ENCODE measurements around the gene KRI1.
"Not testable (repeated sequence)": the region's sequence is repeated elsewhere in the genome, so short reads cannot be mapped to it uniquely, and the experiment has no call there.

The KRI1 gene

GRCh38 chr19:10575011-10575716 is 9.4 kb upstream of the KRI1 start:
- DNase-seq (ENCODE audit: low spot score), result no peak

DNA sequence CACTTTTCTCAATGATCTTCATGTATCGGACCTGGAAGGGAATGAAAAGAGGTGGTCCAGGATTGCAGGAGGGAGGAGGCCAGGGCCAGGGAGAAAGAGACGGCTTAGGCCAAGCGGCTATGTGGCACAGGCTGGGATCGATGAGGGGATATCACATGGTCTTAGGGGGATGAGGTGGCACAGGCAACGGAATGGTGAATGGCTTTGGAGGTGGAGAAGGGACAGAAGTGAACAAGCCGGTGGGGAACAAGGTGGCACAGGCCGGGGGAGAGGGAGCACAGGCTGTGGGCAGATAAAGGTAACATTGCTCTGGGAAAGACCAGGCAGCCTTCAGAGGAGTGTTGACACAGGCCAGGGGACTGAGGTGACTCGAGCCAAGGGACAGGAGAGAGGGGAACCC is 8.7 kb upstream of the KRI1 start:
- no peak for DNase-seq (ENCODE audit: low spot score)

- DNase-seq (ENCODE audit: low spot score), result not testable (repeated sequence)
Measured at GRCh38 chr19:10573793-10574192, 8.0 kb upstream of the KRI1 start.

DNA sequence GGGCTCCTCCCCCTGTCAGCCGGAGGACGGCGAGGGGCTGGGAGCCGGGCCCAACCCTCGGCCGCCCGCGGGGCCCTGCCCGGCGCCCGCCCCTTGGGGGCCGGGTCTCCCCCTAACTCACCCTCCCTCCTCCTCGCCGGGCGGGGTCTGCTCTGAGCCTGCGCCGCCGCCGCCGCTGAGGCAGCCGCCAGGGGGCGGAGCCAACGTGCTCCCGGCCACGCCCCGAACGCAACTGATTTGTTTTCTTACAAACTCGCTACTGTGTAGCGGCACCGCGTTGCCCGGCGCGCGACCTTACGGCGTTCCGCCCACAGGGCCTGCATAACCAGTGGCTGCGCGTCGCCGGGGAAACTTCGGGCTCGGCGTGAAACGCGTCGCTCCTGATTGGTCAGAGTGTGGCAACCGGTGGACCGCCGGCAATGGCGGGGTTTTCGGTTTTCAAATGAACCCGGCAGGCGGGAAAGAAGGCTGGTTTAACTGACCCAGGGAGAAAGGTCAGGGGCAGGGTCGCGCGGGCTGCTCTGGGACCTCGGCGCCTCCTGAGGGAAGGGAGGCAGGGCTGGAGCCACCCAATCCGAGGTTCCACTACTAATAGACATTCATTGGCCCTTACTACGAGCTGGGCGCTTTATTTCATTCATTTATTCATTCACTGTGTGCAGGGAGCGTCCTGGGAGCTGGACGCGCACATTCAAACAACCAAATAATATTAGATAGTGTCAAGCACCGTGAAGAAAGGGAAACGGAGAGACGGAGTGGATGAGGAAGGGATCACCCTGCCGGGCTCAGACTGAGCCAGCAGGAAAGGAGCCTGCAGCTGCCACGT is 3.2 kb upstream of the KRI1 start, which contains the start of gene CDKN2D:
Gene CDKN2D, minus strand, starts transcription at position 154 of the 826 bp plus-strand sequence. CDS start 326 bp downstream, outside the sequence.
- peak; percentile 94 for DNase-seq (ENCODE audit: low spot score)

GRCh38 chr19:10568062-10568825 is 2.4 kb upstream of the KRI1 start:
- no peak for DNase-seq (ENCODE audit: low spot score)

DNA sequence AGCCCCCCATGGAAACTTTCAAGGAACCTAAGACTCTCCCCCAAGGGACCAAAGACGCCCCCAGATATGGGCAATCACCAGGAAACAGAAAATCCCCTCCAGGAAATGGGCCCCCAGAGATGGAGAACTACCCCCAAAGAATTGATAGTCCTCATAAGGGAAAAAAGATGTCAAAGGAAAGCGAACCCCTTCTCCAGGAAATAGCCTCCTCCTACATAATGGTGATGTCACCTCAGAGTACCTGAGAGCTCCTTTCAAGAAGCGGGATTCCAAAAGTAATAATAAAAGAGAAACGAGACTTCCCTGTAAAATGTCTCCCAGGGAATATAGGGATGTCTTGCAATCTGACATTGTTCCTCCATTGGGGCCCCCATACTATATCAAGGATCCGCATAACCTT is 1.8 kb upstream of the KRI1 start:
- no peak for DNase-seq (ENCODE audit: low spot score)

- DNase-seq (ENCODE audit: low spot score), result peak; percentile 49
Measured at GRCh38 chr19:10566658-10567410, 1.0 kb upstream of the KRI1 start.

DNA sequence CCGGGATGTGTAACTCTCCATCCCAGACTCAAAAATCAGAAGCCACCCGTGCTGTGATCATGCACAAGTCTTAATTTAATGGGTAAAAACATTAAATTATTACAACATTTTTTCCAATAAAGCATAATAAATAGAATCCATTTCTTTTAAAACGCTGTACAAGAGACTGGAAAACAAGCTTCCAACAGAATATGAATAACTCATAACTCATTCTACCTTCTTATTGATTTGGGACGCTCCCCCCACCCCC is 523 bp upstream of the KRI1 start:
- no peak for DNase-seq (ENCODE audit: low spot score)

DNA sequence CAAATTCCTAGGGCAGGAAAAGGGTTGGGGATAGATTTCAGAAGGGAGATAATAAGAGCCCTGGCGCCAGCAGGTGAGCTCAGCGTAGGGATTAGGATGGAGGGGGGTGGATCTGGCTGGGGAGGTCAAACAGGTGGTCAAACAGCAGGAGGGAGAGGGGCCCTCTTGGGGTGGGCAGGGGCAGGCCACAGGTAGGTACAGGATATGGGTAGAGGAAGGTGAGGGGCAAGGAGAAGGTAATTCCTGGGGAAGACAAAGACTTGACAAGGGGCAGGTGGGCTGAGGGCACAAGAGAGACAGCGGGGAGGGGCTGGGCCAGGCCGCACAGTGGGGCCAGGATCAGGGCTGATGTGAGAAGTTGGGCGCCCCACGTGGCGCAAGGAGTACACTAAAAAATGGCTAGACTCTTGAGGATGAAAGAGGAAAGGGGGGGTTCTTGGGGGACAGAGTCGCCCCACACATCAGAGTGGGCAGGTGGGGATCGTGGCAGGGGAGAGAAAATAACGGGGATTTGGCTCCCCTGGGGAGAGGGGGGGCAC is 713 bp downstream of the KRI1 start:
- DNase-seq (ENCODE audit: low spot score), result peak; percentile 84

DNA sequence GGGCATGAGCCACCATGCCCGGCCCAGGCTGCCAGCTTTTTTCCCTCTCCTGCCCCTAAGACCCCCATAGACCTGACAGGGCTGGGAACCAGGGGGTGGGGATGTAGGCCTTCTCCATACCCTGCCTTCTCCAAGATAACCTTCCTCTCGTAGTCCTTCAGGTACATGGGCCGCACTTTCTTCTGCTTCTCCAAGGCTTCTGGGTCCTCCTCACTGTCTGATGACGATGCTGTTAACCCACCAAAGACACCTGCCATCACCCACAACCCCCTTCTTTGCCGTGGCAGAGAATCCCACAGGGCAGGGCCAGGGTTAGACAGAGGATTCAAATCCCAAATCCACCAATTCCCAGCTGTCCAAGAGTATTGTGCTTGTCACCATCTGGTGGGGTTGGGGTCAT is 3.2 kb downstream of the KRI1 start:
- no peak for DNase-seq (ENCODE audit: low spot score)

DNA sequence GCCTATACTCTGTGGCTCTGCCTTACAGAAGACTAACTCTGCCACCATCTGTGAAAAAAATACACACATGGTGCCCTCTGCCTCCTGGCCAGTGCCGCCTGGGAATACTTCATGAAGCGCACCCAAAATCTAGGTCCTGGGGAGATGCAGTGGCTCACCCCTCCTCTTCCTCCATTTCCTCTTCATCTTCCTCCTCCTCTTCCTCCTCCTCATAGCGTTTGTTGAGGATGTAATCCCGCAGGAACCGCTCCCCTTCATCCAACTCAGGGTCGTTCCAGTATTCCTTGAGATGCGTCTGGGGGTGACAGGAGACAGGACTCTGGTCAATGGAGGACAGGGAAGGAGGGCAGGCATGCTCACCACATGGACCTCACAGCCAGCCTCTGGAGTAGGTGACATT is 5.7 kb downstream of the KRI1 start:
- DNase-seq (ENCODE audit: low spot score), result no peak

- no peak for DNase-seq (ENCODE audit: low spot score)
Measured at GRCh38 chr19:10557603-10558197, 8.1 kb downstream of the KRI1 start.

DNA sequence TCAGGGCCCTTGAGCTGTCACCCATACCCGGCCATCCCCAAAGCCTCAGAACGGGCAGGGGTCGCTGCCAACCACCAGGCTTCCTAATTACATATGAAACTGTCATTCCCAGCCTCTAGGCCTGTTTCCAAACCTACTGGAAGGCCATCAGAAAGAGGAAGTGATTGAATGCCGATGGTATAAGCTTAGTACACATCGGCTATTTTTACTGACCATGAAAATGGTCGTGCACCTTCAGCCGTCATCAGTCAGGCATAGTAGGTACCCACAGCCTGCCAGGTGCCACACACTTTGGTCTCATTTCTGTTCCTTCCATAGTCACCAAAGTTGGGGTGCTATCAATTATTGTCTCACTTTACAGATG is 10.2 kb downstream of the KRI1 start:
- DNase-seq (ENCODE audit: low spot score), result no peak

DNA sequence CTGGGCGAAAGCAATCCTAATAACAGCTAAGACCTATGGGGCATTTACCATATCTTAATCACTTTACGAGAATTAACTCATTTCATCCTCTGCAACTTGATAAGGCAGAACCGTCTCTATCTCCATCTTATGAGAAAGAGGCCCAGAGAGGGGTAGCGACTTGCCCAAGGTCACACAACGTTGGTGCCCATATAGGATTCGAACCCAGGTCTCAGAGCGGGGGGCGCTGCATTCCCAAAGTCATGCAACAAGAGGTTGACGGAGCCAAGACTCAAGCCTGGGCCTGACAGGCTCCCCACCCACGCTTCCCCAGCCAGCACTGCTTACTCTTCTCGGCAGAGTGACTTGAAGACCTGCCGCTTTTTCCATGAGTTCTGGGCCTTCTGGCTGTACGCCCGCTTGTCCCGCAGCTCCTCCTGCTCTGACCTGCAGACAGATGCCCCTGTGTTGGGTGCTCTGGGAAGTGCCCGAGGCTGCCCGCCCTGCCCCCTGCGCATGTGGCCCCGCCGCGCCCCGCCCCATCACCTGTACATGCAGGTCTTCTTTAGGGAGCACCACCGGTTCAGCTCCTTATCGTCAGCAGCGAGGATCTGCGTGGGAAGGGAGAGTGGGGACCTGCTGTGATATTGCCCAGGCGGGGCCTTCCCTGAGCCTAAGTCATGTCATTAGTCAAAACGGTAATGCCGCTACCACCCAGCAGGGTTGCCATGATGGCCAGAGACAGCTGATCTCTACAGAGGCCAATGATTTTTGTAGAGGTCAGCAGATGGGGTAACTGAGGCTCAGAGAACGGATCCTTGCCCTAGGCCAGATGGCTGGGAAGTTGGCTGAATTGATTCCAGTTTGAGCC is 10.8 kb downstream of the KRI1 start:
- DNase-seq (ENCODE audit: low spot score), result no peak

- DNase-seq (ENCODE audit: low spot score), result peak; percentile 57
Measured at GRCh38 chr19:10553943-10554381, 11.8 kb downstream of the KRI1 start.

DNA sequence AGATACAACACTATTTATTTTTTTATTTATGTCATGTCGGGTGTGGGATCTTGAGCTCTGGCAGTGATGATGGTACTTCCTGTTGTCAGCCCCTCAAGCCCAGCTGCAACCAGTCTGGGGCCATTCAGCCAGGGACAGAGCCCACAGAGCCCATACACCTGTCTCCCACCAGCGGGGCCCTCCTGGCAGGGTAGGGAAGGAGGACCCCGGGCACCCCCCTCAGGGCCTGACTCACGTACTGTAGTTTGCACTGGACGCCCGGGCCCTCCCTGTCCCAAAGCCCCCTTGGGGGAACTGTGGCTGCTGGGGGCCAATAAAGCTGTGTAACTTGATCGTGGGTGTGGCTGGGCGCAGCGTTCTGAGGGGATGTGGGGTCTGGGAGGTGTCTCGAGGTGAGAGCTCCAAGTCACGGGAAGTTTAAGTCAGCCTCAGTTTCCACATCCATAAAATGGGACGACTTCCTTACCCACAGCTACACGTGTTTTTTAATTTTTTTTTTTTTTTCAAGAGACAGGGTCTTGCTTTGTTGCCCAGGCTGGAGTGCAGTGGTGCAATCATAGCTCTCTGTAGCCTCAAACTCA is 12.6 kb downstream of the KRI1 start:
- no peak for DNase-seq (ENCODE audit: low spot score)

DNA sequence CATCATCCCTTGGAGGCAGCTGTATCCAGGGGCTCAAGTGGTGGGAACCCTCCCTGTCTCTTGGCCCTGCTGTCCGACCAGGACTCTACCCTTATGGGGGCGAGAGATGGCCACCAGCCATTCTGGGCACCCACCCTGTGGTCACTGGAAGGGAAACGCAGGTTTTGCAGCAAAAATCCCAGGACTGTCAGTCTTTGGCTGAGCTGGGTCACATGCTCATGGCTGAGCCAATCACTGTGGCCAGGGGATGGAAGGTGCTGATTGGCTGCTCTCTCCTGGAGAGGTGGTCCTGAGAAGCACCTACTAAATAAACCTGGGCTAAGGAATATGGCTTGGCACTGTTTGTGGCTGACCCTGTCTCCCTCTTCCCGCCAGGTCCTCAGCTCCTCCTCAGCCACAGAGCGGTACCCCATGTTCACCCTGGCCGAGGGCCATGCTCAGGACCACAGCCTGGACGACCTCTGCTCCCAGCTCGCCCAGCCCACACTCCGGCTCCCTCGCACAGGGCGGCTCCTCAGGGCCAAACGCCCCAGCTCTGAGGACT is 13.2 kb downstream of the KRI1 start:
- peak; percentile 50 for DNase-seq (ENCODE audit: low spot score)

DNA sequence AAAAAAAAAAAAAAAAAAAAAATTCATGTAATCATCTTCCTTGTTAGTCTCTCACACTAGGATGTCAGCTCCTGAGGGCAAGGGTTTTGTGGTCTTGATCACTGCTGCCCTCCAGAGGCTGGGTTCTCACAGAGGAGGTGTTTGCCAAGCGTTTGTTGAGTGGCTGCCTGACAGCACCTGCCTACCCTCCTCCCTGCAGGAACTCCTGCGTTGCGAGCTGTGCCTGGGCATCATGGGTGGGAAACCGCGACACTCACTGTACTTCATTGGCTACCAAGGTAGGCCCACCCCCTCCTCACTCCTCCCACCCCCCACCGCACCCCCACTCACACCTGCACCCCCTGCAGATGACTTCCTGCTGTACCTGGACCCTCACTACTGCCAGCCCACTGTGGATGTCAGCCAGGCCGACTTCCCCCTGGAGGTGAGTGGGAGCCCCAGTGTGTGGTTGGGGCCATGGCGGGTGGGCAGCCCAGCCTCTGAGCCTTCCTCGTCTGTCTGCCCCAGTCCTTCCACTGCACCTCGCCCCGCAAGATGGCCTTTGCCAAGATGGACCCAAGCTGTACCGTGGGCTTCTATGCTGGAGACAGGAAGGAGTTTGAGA is 14.0 kb downstream of the KRI1 start:
- no peak for DNase-seq (ENCODE audit: low spot score)

GRCh38 chr19:10551006-10551405 is 14.8 kb downstream of the KRI1 start:
- not testable (repeated sequence) for DNase-seq (ENCODE audit: low spot score)

Data from germinal center (tissue), 1 donor.